ENCODE data around the gene CGNL1.

- no peak for TF ChIP-seq POLR2A (IDR thresholded peaks at IDR 0.05)
- TF ChIP-seq CTCF (IDR thresholded peaks at IDR 0.05), result no peak
Measured at GRCh38 chr15:57333487-57333886, 42.8 kb upstream of the CGNL1 start.
